ENCODE data around the gene DNHD1. TPM values are rescaled to one million over a fixed set of nuclear protein-coding genes. Genes with fewer than 3 reads are reported as not detected.

The DNHD1 gene
- total and polyA plus RNA-seq, 2 donors, result 3.4 to 21.6 TPM

DNA sequence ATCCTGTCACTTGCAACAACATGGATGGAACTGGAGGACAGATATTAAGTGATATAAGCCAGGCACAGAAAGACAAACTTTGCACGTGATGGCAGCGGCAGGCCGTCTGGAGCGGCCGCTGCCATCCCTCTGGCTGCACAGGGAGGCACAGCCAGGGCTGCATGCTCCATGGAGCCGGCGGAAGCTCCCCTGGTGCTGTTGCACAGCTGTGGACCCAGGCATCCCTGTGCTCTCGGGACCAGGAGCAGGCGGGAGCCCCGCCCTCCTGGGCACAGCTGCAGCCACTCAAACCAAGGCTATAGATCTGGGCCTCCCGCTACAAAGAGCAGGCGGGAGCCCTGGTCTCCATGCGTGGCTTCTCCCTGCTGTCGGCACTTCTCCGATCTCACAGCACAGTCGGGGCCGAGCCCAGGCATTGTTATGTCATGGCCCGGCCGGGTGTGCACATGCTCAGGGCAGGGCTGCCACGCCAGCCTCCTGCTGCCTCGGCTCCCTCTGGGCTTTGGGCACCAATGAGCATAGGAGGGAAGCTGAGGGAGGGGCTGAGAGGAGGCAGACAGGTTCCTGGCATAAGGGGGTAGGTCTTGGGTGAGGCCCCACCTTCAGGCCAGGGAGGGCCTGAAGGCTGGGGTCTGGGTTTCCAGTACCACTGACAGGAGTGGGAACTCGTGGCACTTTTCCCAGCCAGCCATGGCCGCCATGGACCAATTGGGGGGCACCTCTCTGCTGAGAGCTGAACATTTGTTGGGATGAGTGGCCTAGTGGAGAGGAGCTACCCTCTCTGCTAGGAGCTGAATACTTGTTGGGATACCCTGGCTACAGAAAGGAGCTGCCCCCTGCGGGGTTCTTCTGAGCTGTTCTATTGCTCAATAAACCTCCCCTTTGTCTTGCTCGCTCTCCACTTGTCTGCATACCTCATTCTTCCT, 89.6 kb downstream of the DNHD1 start:
- DNase-seq (ENCODE audit: low read depth in 6 of 9, low spot score in 9 of 9), result no peak
- 97% methylated on average over 25 of the region's 25 CpGs for WGBS
- no peak overlapping the region for H3K4me3 ChIP-seq (ENCODE audit: low read length in 2 of 2)
- H3K9me3 ChIP-seq (ENCODE audit: control insufficient read depth in 2 of 2, insufficient read depth in 1 of 2, low read length in 1 of 2), result peaks cover 0 to 2% of the 10 kb centered on the region in 2 donors
- no peak overlapping the region for H3K27ac ChIP-seq (ENCODE audit: low read depth in 1 of 2, low read length in 1 of 2)
- H3K27me3 ChIP-seq (ENCODE audit: control insufficient read depth in 2 of 2, insufficient read depth in 1 of 2, low read length in 1 of 2), result no peaks in the 10 kb centered on the region
- no peaks in the 10 kb centered on the region for H3K4me1 ChIP-seq (ENCODE audit: control insufficient read depth in 2 of 2, insufficient read depth in 2 of 2, low read length in 2 of 2)
- H3K36me3 ChIP-seq (ENCODE audit: control insufficient read depth in 2 of 2, insufficient read depth in 2 of 2, low read length in 1 of 2), result peaks cover 1 to 5% of the 10 kb centered on the region in 2 donors

DNA sequence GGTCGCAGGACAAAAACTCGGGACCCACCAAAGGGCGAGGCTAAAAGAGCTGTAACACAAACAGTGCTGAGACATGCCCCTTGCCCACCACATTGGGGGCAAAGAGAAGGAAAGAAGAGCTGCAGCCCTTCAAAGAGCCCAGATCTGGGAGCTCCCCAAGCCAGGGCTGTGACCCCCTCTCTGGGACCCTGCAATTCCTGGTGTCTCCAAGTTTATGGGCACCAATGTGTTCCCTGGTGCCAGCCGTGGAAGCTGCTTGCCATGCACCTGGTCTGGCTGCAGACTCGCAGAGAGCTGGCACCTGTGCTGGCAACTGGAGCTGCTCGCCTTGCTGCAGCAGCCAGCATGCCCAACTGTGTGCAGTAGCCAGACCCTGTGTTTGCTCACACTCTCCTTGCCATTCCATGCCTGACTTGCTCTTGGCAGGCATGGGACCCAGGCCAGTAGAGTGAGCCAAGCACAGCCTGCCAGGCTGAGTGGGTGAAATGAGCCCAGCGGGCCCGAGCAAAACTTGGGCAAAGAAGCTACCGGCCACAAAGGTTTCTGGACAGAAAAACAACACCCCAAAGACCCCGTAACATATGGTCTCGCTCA, 90.4 kb downstream of the DNHD1 start:
- Histone ChIP-seq H3K36me3 (ENCODE audit: control insufficient read depth in 2 of 2, insufficient read depth in 2 of 2, low read length in 1 of 2) (peaks cover 3 to 5% of the 10 kb centered on the region in 2 donors), H3K9me3 (ENCODE audit: control insufficient read depth in 2 of 2, insufficient read depth in 1 of 2, low read length in 1 of 2) (peaks cover 0 to 2% of the 10 kb centered on the region in 2 donors), H3K27me3 (ENCODE audit: control insufficient read depth in 2 of 2, insufficient read depth in 1 of 2, low read length in 1 of 2) (no peaks in the 10 kb centered on the region), H3K27ac (ENCODE audit: low read depth in 1 of 2, low read length in 1 of 2) (no peak overlapping the region), H3K4me1 (ENCODE audit: control insufficient read depth in 2 of 2, insufficient read depth in 2 of 2, low read length in 2 of 2) (no peaks in the 10 kb centered on the region), H3K4me3 (ENCODE audit: low read length in 2 of 2) (no peak overlapping the region)
- DNase-seq (ENCODE audit: low read depth in 6 of 9, low spot score in 9 of 9), result no peak
- WGBS, result 97% methylated on average over 11 of the region's 11 CpGs

DNA sequence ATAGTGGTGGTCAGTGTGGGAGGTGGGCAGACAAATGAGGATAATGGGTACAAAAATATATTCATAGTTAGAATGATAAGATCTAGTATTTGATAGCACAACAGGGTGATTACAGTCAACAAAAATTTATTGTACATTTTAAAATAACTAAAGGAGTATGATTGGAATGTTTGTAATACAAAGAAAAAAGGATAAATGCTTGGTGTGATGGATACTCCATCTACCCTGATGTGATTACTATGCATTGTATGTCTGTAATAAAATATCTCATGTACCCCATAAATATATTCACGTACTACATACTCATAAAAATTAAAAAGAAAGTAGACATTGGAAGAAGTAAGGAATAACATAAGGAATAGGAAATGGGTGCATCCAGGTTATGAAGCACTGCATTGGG, 90.9 kb downstream of the DNHD1 start:
- no peak for DNase-seq (ENCODE audit: low read depth in 6 of 9, low spot score in 9 of 9)
- no peaks in the 10 kb centered on the region for H3K4me1 ChIP-seq (ENCODE audit: control insufficient read depth in 2 of 2, insufficient read depth in 2 of 2, low read length in 2 of 2)
- no peak overlapping the region for H3K4me3 ChIP-seq (ENCODE audit: low read length in 2 of 2)
- WGBS, result 100% methylated on average over 1 of the region's 1 CpG
- peaks cover 0 to 2% of the 10 kb centered on the region in 2 donors for H3K9me3 ChIP-seq (ENCODE audit: control insufficient read depth in 2 of 2, insufficient read depth in 1 of 2, low read length in 1 of 2)
- H3K27me3 ChIP-seq (ENCODE audit: control insufficient read depth in 2 of 2, insufficient read depth in 1 of 2, low read length in 1 of 2), result no peaks in the 10 kb centered on the region
- no peak overlapping the region for H3K27ac ChIP-seq (ENCODE audit: low read depth in 1 of 2, low read length in 1 of 2)
- peaks cover 3 to 5% of the 10 kb centered on the region in 2 donors for H3K36me3 ChIP-seq (ENCODE audit: control insufficient read depth in 2 of 2, insufficient read depth in 2 of 2, low read length in 1 of 2)

DNA sequence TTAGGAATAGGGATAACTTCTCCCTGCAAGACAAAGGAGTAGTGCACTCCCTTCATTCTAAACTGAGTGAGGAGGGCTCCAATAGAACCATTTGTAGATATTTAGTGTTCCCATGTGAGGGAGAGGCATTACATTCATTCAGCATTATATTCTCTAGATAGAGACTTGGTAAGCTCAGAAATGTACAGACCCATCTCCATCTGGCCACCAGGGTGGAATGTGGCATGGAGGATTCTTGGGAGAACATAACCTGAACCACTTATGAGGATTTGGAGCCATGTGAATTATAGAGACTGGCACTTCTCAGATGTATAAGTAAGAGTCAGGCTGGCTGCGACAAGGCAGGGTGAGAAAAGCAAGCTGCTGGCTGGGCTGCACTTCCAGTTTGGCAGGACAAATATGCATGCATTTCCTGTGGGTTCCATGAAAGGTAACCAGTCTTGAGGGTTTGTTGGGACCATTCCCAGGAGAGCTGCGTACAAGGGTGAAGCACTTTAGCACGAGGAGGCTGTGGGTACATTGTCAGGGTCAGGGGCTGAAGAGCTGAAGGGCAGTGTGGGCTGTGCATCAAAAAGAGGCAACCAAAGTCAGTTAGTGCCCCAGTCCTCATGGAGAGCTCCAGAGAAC, 97.2 kb downstream of the DNHD1 start:
- no peaks in the 10 kb centered on the region for H3K9me3 ChIP-seq (ENCODE audit: control insufficient read depth in 2 of 2, insufficient read depth in 1 of 2, low read length in 1 of 2)
- H3K4me3 ChIP-seq (ENCODE audit: low read length in 2 of 2), result no peak overlapping the region
- no peak overlapping the region for H3K27ac ChIP-seq (ENCODE audit: low read depth in 1 of 2, low read length in 1 of 2)
- no peak for DNase-seq (ENCODE audit: low read depth in 6 of 9, low spot score in 9 of 9)
- H3K4me1 ChIP-seq (ENCODE audit: control insufficient read depth in 2 of 2, insufficient read depth in 2 of 2, low read length in 2 of 2), result no peaks in the 10 kb centered on the region
- peaks cover 20 to 48% of the 10 kb centered on the region in 2 donors for H3K36me3 ChIP-seq (ENCODE audit: control insufficient read depth in 2 of 2, insufficient read depth in 2 of 2, low read length in 1 of 2)
- no peaks in the 10 kb centered on the region for H3K27me3 ChIP-seq (ENCODE audit: control insufficient read depth in 2 of 2, insufficient read depth in 1 of 2, low read length in 1 of 2)
- 97% methylated on average over 3 of the region's 3 CpGs for WGBS

DNA sequence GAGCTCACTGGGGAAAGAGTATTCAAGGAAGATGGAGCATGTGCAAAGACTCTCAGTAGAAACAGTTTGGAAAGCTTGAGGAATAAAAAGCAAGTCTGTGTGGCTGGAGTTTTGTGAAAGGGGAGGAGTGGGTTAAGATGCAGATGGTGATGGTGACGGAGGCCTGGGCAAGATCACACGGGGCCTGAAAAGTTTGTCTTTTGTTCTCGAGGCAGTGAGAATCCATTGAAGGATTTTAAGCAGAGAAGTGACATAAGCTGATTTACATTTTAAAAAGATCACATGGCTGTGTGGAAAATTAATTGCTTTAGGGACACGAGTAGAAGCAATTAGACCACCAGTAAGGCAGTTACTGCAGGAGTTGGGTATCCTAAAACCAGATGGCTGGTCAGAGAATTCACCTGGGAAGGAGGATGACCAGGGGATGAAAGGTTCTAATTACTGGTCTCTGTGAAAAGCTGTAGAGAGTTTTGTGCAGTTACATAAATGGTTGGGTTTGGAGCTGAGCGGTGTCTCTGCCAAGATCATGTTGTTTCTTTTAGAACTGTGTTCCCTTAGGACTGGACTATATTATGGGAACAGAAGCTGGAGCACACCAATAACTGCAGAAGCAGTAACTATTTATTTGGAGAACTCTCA, 99.3 kb downstream of the DNHD1 start:
- H3K27me3 ChIP-seq (ENCODE audit: control insufficient read depth in 2 of 2, insufficient read depth in 1 of 2, low read length in 1 of 2), result no peaks in the 10 kb centered on the region
- H3K9me3 ChIP-seq (ENCODE audit: control insufficient read depth in 2 of 2, insufficient read depth in 1 of 2, low read length in 1 of 2), result no peaks in the 10 kb centered on the region
- WGBS, result 95% methylated on average over 5 of the region's 5 CpGs
- H3K4me1 ChIP-seq (ENCODE audit: control insufficient read depth in 2 of 2, insufficient read depth in 2 of 2, low read length in 2 of 2), result no peaks in the 10 kb centered on the region
- H3K4me3 ChIP-seq (ENCODE audit: low read length in 2 of 2), result no peak overlapping the region
- H3K36me3 ChIP-seq (ENCODE audit: control insufficient read depth in 2 of 2, insufficient read depth in 2 of 2, low read length in 1 of 2), result peaks cover 41 to 69% of the 10 kb centered on the region in 2 donors
- H3K27ac ChIP-seq (ENCODE audit: low read depth in 1 of 2, low read length in 1 of 2), result no peak overlapping the region
- DNase-seq (ENCODE audit: low read depth in 6 of 9, low spot score in 9 of 9), result no peak

DNA sequence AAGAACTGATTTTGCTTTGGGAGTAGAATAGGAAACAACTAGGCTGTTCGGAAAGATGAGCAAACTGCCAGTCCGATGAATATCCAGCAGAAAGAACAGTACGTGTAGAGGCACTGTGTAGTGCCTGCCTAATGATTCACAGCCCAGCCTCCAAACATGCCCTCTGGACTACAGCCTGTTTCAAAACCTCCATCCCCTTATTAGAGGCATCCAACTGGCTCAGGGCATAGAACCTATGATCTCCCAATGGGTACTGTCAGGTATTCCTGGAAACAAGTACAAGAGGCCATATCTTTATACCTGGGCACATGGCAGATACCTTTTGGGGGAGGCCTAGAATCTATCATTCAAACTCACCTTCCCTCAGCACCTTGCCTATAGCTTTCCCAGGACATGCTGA, 101.5 kb downstream of the DNHD1 start:
- H3K27ac ChIP-seq (ENCODE audit: low read depth in 1 of 2, low read length in 1 of 2), result no peak overlapping the region
- no peak for DNase-seq (ENCODE audit: low read depth in 6 of 9, low spot score in 9 of 9)
- H3K27me3 ChIP-seq (ENCODE audit: control insufficient read depth in 2 of 2, insufficient read depth in 1 of 2, low read length in 1 of 2), result no peaks in the 10 kb centered on the region
- 97% methylated on average over 3 of the region's 3 CpGs for WGBS
- H3K9me3 ChIP-seq (ENCODE audit: control insufficient read depth in 2 of 2, insufficient read depth in 1 of 2, low read length in 1 of 2), result no peaks in the 10 kb centered on the region
- peaks cover 9 to 11% of the 10 kb centered on the region in 2 donors for H3K4me1 ChIP-seq (ENCODE audit: control insufficient read depth in 2 of 2, insufficient read depth in 2 of 2, low read length in 2 of 2)
- H3K36me3 ChIP-seq (ENCODE audit: control insufficient read depth in 2 of 2, insufficient read depth in 2 of 2, low read length in 1 of 2), result peaks cover 45 to 71% of the 10 kb centered on the region in 2 donors
- no peak overlapping the region for H3K4me3 ChIP-seq (ENCODE audit: low read length in 2 of 2)

DNA sequence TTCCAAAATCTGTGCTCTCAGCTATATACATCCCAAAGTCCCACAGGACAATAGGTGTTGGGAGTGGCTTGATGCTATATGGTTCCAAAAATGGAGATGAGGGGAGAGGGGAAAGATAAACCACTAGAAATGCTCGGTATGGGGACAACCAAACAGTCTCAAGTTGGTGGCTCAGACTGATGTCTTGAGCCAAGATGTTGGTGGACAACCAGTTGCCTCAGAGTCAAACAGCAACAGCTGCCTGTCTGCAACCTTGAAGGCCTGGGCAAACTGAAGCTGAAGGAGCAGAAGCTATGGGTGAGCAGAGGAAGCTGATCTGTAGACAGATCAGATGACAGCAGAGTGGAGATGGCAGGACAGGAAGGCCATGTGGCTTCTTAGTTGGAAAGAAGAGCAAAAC, 102.4 kb downstream of the DNHD1 start:
- peaks cover 42 to 64% of the 10 kb centered on the region in 2 donors for H3K36me3 ChIP-seq (ENCODE audit: control insufficient read depth in 2 of 2, insufficient read depth in 2 of 2, low read length in 1 of 2)

DNA sequence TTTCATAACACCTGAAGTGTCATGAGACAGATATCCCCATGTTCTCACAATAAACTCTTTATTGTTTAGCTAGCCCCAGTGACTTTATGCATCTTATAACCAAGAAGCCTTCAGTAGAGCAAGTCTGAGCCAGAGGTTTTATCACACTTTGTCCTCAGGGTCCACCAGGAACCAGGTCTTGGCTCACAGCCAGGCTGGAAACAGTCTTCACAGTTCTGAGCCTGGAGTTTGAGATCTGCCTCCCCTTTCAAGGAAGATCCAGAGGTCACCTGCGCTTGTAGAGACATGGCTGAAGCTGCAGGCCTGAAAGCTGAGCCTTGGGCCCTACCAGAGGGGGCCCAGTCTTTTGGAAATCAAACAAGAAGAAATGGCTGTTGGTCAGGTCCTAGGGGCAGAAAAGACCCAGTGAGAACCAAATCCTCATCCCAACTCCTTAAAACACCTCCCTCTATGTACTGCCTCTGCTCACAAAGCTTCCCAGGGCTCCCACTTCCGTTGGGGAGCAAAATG, 102.9 kb downstream of the DNHD1 start:
- 98% methylated on average over 2 of the region's 2 CpGs for WGBS
- DNase-seq (ENCODE audit: low read depth in 6 of 9, low spot score in 9 of 9), result no peak
- Histone ChIP-seq H3K36me3 (ENCODE audit: control insufficient read depth in 2 of 2, insufficient read depth in 2 of 2, low read length in 1 of 2) (peaks cover 40 to 63% of the 10 kb centered on the region in 2 donors), H3K4me1 (ENCODE audit: control insufficient read depth in 2 of 2, insufficient read depth in 2 of 2, low read length in 2 of 2) (peaks cover 12 to 17% of the 10 kb centered on the region in 2 donors), H3K27ac (ENCODE audit: low read depth in 1 of 2, low read length in 1 of 2) (no peak overlapping the region), H3K4me3 (ENCODE audit: low read length in 2 of 2) (no peak overlapping the region), H3K27me3 (ENCODE audit: control insufficient read depth in 2 of 2, insufficient read depth in 1 of 2, low read length in 1 of 2) (no peaks in the 10 kb centered on the region), H3K9me3 (ENCODE audit: control insufficient read depth in 2 of 2, insufficient read depth in 1 of 2, low read length in 1 of 2) (no peaks in the 10 kb centered on the region)

More for the DNA sequence above, 102.4 kb downstream of the DNHD1 start:
- 96% methylated on average over 1 of the region's 1 CpG for WGBS
- Histone ChIP-seq H3K27ac (ENCODE audit: low read depth in 1 of 2, low read length in 1 of 2) (no peak overlapping the region), H3K4me3 (ENCODE audit: low read length in 2 of 2) (no peak overlapping the region), H3K9me3 (ENCODE audit: control insufficient read depth in 2 of 2, insufficient read depth in 1 of 2, low read length in 1 of 2) (no peaks in the 10 kb centered on the region), H3K4me1 (ENCODE audit: control insufficient read depth in 2 of 2, insufficient read depth in 2 of 2, low read length in 2 of 2) (peaks cover 9 to 14% of the 10 kb centered on the region in 2 donors), H3K27me3 (ENCODE audit: control insufficient read depth in 2 of 2, insufficient read depth in 1 of 2, low read length in 1 of 2) (no peaks in the 10 kb centered on the region)
- no peak for DNase-seq (ENCODE audit: low read depth in 6 of 9, low spot score in 9 of 9)

All from thymus (tissue), 11 donors.